PC-9 (cell line): Measurements from ENCODE around the gene ARHGAP22. TPM values are rescaled to one million over a fixed set of nuclear protein-coding genes. Genes with fewer than 3 reads are reported as not detected.

ENCODE experiments used
- BruUV-seq: library from RNA; stranded (reverse); fragments of 400-500 nt; replicated peaks from 2 replicates; lab custom pipeline; 2021; lab: Mats Ljungman, UMichigan
- CTCF ChIA-PET: fragments of 300-600 bp; sonication (Branson Sonifier 250); formaldehyde crosslinking; loops from one replicate; lab custom pipeline; 2022; ENCODE audit warnings: antibody characterized with exemption; lab: Charles Lee
- POLR2A ChIA-PET: fragments of 300-600 bp; sonication (Branson Sonifier 250); formaldehyde crosslinking; loops from one replicate; lab custom pipeline; 2022; ENCODE audit warnings: antibody characterized with exemption; ENCODE audit not compliant: unreplicated experiment; lab: Charles Lee
- DNase-seq, 2 experiments: peaks; one replicate each; pipeline versions ENCODE4 v3.0.0 to v3.0.0-alpha.2; 2015 to 2022; ENCODE audit warnings: mixed read lengths in 1 of 2
- H2AFZ ChIP-seq: fragments of 200-600 bp; sonication (generic); 2 replicates; pipeline ENCODE4 v1.8.1; 2017; ENCODE audit warnings: antibody characterized with exemption
- H3F3A ChIP-seq: fragments of 200-600 bp; sonication (generic); 2 replicates; pipeline ENCODE4 v1.8.1; 2017; ENCODE audit warnings: antibody characterized with exemption, mild to moderate bottlenecking, low read depth; ENCODE audit not compliant: insufficient read depth
- H3K27ac ChIP-seq: fragments of 200-600 bp; sonication (generic); 2 replicates; pipeline ENCODE4 v1.6.1; 2016; ENCODE audit warnings: mixed run types
- H3K27me3 ChIP-seq: fragments of 200-600 bp; sonication (generic); 2 replicates; pipeline ENCODE4 v1.6.1; 2016; ENCODE audit warnings: low read depth, mixed run types; ENCODE audit not compliant: insufficient read depth
- H3K36me3 ChIP-seq: fragments of 200-600 bp; sonication (generic); 2 replicates; pipeline ENCODE4 v1.6.1; 2016; ENCODE audit warnings: low read depth, mixed run types
- H3K4me1 ChIP-seq: fragments of 200-600 bp; sonication (generic); replicated peaks from 2 replicates; pipeline ENCODE4 v1.6.1; 2016; ENCODE audit warnings: mixed run types; ENCODE audit not compliant: insufficient read depth
- H3K4me2 ChIP-seq: fragments of 200-600 bp; sonication (generic); 2 replicates; pipeline ENCODE4 v1.6.1; 2017; ENCODE audit warnings: mixed run types
- H3K4me3 ChIP-seq: fragments of 200-600 bp; sonication (generic); 2 replicates; pipeline ENCODE4 v1.6.1; 2016; ENCODE audit warnings: mixed run types
- H3K79me2 ChIP-seq: fragments of 200-600 bp; sonication (generic); 2 replicates; pipeline ENCODE4 v1.6.1; 2017; ENCODE audit warnings: low read depth, mixed run types
- H3K9me2 ChIP-seq: fragments of 200-600 bp; sonication (generic); 2 replicates; pipeline ENCODE4 v1.8.1; 2017; ENCODE audit warnings: mild to moderate bottlenecking; ENCODE audit not compliant: insufficient read depth
- H3K9me3 ChIP-seq: fragments of 200-600 bp; sonication (generic); 2 replicates; pipeline ENCODE4 v1.8.1; 2016; ENCODE audit warnings: low read depth; ENCODE audit not compliant: insufficient read depth
- H4K20me1 ChIP-seq: fragments of 200-600 bp; sonication (generic); 2 replicates; pipeline ENCODE4 v1.8.1; 2017; ENCODE audit not compliant: insufficient read depth
- CTCF ChIP-seq: fragments of 200-600 bp; sonication (generic); conservative IDR thresholded peaks from 2 replicates; pipeline ENCODE4 v1.6.1; 2017; ENCODE audit warnings: mixed run types, antibody characterized with exemption, mild to moderate bottlenecking, moderate library complexity
- EZH2 ChIP-seq: fragments of 200-600 bp; sonication (generic); IDR thresholded peaks from 2 replicates; pipeline ENCODE4 v1.8.0; 2017; ENCODE audit warnings: antibody characterized with exemption, low read depth
- intact Hi-C: fragments of 100-400 bp; cut with micrococcal nuclease; formaldehyde crosslinking; loops from one replicate; pipeline ENCODE4 v1.10.0; 2022; ENCODE audit not compliant: unreplicated experiment
- total RNA-seq: library from RNA; stranded (reverse); gene quantifications from 2 replicates; pipeline ENCODE4 v1.2.3, GENCODE V29; 2021

ARHGAP22 gene
- total RNA-seq, 1 experiment from 2014 or later = 4.0 TPM

GRCh38 chr10:48576501-48576900 is 28.4 kb downstream of the ARHGAP22 start:
- Histone ChIP-seq H3F3A (no peaks in the 10 kb centered on the region), H3K4me3 (no peak overlapping the region), H3K27ac (no peak overlapping the region), H3K9me2 (no peaks in the 10 kb centered on the region), H3K36me3 (no peaks in the 10 kb centered on the region), H3K4me2 (no peak overlapping the region), H4K20me1 (no peaks in the 10 kb centered on the region), H3K9me3 (no peaks in the 10 kb centered on the region), H2AFZ (no peak overlapping the region), H3K4me1 (no peaks in the 10 kb centered on the region), H3K27me3 (no peaks in the 10 kb centered on the region), H3K79me2 (no peaks in the 10 kb centered on the region)
- CTCF ChIA-PET = no interaction called here
- TF ChIP-seq CTCF (no peak), EZH2 (no peak)
- POLR2A ChIA-PET = no interaction called here
- no peak for DNase-seq
- no TSS peak for BruUV-seq
- intact Hi-C loops = no loop called here

- TF ChIP-seq EZH2 (no peak), CTCF (no peak)
- DNase-seq = no peak
- Histone ChIP-seq H3K79me2 (no peaks in the 10 kb centered on the region), H4K20me1 (no peaks in the 10 kb centered on the region), H3K4me3 (no peak overlapping the region), H3K27ac (no peak overlapping the region), H3K36me3 (no peaks in the 10 kb centered on the region), H3K9me2 (no peaks in the 10 kb centered on the region), H3K9me3 (no peaks in the 10 kb centered on the region), H3K4me2 (no peak overlapping the region), H2AFZ (no peak overlapping the region), H3F3A (no peaks in the 10 kb centered on the region), H3K27me3 (no peaks in the 10 kb centered on the region), H3K4me1 (no peaks in the 10 kb centered on the region)
- ChIA-PET POLR2A (no interaction called here), CTCF (no interaction called here)
- intact Hi-C loops = no loop called here
- BruUV-seq = no TSS peak
Measured at GRCh38 chr10:48575901-48576300, 29.0 kb downstream of the ARHGAP22 start.

- Histone ChIP-seq H3K9me3 (no peaks in the 10 kb centered on the region), H3K9me2 (0 out of 2 replicates have a peak, but pooled peaks cover under 1% of the 10 kb centered on the region), H3K79me2 (no peaks in the 10 kb centered on the region), H3K4me3 (no peak overlapping the region), H2AFZ (no peak overlapping the region), H3K27ac (no peak overlapping the region), H3K36me3 (no peaks in the 10 kb centered on the region), H4K20me1 (no peaks in the 10 kb centered on the region), H3K27me3 (no peaks in the 10 kb centered on the region), H3F3A (no peaks in the 10 kb centered on the region), H3K4me1 (no peaks in the 10 kb centered on the region), H3K4me2 (no peak overlapping the region)
- DNase-seq = no peak
- TF ChIP-seq CTCF (no peak), EZH2 (no peak)
- BruUV-seq = no TSS peak
- intact Hi-C loops = no loop called here
- POLR2A ChIA-PET = interaction anchor here (0.6 kb wide), 1 partner anchor 33 kb away, joined by 4 read pairs; no protein-coding TSS in a partner anchor
- CTCF ChIA-PET = no interaction called here
Measured at GRCh38 chr10:48574817-48575380, 30.0 kb downstream of the ARHGAP22 start.
